Erythroblast (primary cell): ENCODE data around the gene DNAJC6.
"Not testable (repeated sequence)": the region's sequence is repeated elsewhere in the genome, so short reads cannot be mapped to it uniquely, and the experiment has no call there.

Experiments used
- GATA1 ChIP-seq: IDR thresholded peaks from 2 replicates; pipeline ENCODE4 v1.6.1; 2011; ENCODE audit warnings: low read depth, mild to moderate bottlenecking, control low read depth, low read length, moderate library complexity
- POLR2A ChIP-seq: IDR thresholded peaks from 2 replicates; pipeline ENCODE4 v1.6.1; 2011; ENCODE audit warnings: mild to moderate bottlenecking, low read length

DNA sequence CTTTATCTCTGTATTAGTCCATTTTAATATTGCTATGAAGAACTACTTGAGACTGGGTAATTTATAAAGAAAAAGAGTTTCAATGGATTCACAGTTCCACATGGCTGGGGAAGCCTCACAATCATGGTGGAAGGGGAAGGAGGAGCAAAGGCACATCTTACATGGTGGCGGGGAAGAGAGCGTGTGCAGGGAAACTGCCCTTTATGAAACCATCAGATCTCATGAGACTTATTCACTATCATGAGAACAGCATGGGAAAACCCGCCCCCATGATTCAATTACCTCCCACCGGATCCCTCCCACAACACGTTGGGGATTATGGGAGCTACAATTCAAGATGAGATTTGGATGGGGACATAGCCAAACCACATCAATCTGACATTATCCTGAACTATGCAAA lies 75.1 kb downstream of the DNAJC6 start:
- not testable (repeated sequence) for TF ChIP-seq POLR2A, GATA1
